Neural cell (in vitro differentiated cells): Measurements from ENCODE around the gene CA6.

ENCODE experiments used
- CTCF ChIP-seq: fragments of 450-650 bp; IDR thresholded peaks from 2 replicates; pipeline ENCODE4 v1.5.1; 2014; ENCODE audit warnings: antibody characterized with exemption, mild to moderate bottlenecking, moderate library complexity; ENCODE audit not compliant: poor library complexity, severe bottlenecking
- EP300 ChIP-seq: fragments of 450-650 bp; conservative IDR thresholded peaks from 2 replicates; pipeline ENCODE4 v1.6.1; 2014; ENCODE audit warnings: antibody characterized with exemption, mild to moderate bottlenecking, moderate library complexity; ENCODE audit not compliant: poor library complexity, severe bottlenecking
- EZH2 ChIP-seq: fragments of 200-600, 300-800 bp; shearing (Covaris generic), sonication (generic); IDR thresholded peaks from 2 replicates; pipeline ENCODE4 v1.6.1; 2014; ENCODE audit warnings: antibody characterized with exemption, low read length, borderline replicate concordance, mild to moderate bottlenecking; ENCODE audit not compliant: insufficient read depth, poor library complexity, severe bottlenecking
- POLR2AphosphoS5 ChIP-seq: IDR thresholded peaks from 2 replicates; pipeline ENCODE4 v1.6.1; 2012
- RAD21 ChIP-seq: fragments of 450-650 bp; conservative IDR thresholded peaks from 2 replicates; pipeline ENCODE4 v1.6.1; 2014; ENCODE audit warnings: antibody characterized with exemption, mild to moderate bottlenecking, moderate library complexity
- REST ChIP-seq: IDR thresholded peaks from 2 replicates; pipeline ENCODE4 v1.6.1; 2012; ENCODE audit warnings: borderline replicate concordance
- TAF1 ChIP-seq: IDR thresholded peaks from 2 replicates; pipeline ENCODE4 v1.6.1; 2012; ENCODE audit warnings: low read depth

GRCh38 chr1:9014475-9015375, 69.1 kb downstream of the CA6 start:
- TF ChIP-seq CTCF (no peak), REST (no peak), TAF1 (no peak), EP300 (no peak), EZH2 (no peak), POLR2AphosphoS5 (no peak), RAD21 (no peak)
